H1 (cell line): Measurements from ENCODE around the gene ZNF646. TPM values are rescaled to one million over a fixed set of nuclear protein-coding genes. Genes with fewer than 3 reads are reported as not detected.
A peak's percentile ranks its signal among the peaks of the same experiment; 100 is the strongest.

Source experiments
- CTCF ChIA-PET: fragments of 300-600 bp; sonication (Branson Sonifier 250); formaldehyde crosslinking; loops from one replicate; lab custom pipeline; 2021; ENCODE audit not compliant: partially characterized antibody; lab: Charles Lee
- POLR2A ChIA-PET: fragments of 300-600 bp; sonication (Branson Sonifier 250); formaldehyde crosslinking; loops from one replicate; lab custom pipeline; 2021; ENCODE audit warnings: inconsistent platforms; ENCODE audit not compliant: partially characterized antibody; lab: Charles Lee
- DNase-seq, 2 experiments: peaks; one replicate each; pipeline versions ENCODE4 v3.0.0 to v3.0.0-alpha.2; 2010 to 2022; ENCODE audit warnings: low spot score in 2 of 2, low read depth in 1 of 2, mixed read lengths in 1 of 2
- FAIRE-seq: peaks from 2 replicates; lab custom pipeline; 2011; peaks lifted over from hg19 to GRCh38; lab: Jason Lieb, UNC
- H2AFZ ChIP-seq: 2 replicates; pipeline ENCODE4 v1.8.1; 2012; ENCODE audit warnings: low read length, inconsistent platforms
- H2AK5ac ChIP-seq: 2 replicates; pipeline ENCODE4 v1.6.1; 2013; ENCODE audit warnings: low read depth, low read length
- H2BK120ac ChIP-seq: replicated peaks from 2 replicates; pipeline ENCODE3; 2013; ENCODE audit warnings: low read depth, low read length, inconsistent platforms
- H2BK12ac ChIP-seq: 2 replicates; pipeline ENCODE4 v1.6.1; 2013; ENCODE audit warnings: low read depth, low read length
- H2BK15ac ChIP-seq: 2 replicates; pipeline ENCODE4 v1.6.1; 2013; ENCODE audit warnings: low read length
- H2BK20ac ChIP-seq: 2 replicates; pipeline ENCODE4 v1.6.1; 2013; ENCODE audit warnings: low read length
- H2BK5ac ChIP-seq: 2 replicates; pipeline ENCODE4 v1.6.1; 2013; ENCODE audit warnings: low read depth, low read length
- H3K14ac ChIP-seq: 2 replicates; pipeline ENCODE4 v1.6.1; 2013; ENCODE audit warnings: inconsistent platforms; ENCODE audit not compliant: insufficient read length
- H3K18ac ChIP-seq: 2 replicates; pipeline ENCODE4 v1.6.1; 2013; ENCODE audit warnings: low read length; ENCODE audit errors: extremely low read depth
- H3K23ac ChIP-seq: 2 replicates; pipeline ENCODE4 v1.6.1; 2013; ENCODE audit warnings: inconsistent platforms; ENCODE audit not compliant: insufficient read length
- H3K23me2 ChIP-seq: 2 replicates; pipeline ENCODE4 v1.6.1; 2013; ENCODE audit warnings: low read depth, low read length
- H3K27ac ChIP-seq: 2 replicates; pipeline ENCODE4 v1.6.1; 2011; ENCODE audit warnings: low read depth, low read length, inconsistent platforms
- H3K27me3 ChIP-seq, 4 experiments: replicated peaks in 1 of 4; 1 replicate in 1 of 4; 2 replicates in 3 of 4; pipeline versions ENCODE4 v1.6.1 to v1.8.1; 2011 to 2013; ENCODE audit warnings: low read length in 3 of 4, mild to moderate bottlenecking in 3 of 4, inconsistent platforms in 2 of 4, mixed read lengths in 2 of 4, moderate library complexity in 1 of 4; ENCODE audit not compliant: control insufficient read depth in 3 of 4, insufficient read depth in 3 of 4; ENCODE audit errors: extremely low read depth in 1 of 4
- H3K36me3 ChIP-seq, 4 experiments: 2 replicates each; pipeline versions ENCODE4 v1.6.1 to v1.8.1; 2011 to 2013; ENCODE audit warnings: mild to moderate bottlenecking in 4 of 4, low read length in 3 of 4, moderate library complexity in 2 of 4, control low read depth in 1 of 4, inconsistent platforms in 1 of 4; ENCODE audit not compliant: insufficient read depth in 4 of 4, control insufficient read depth in 2 of 4
- H3K4ac ChIP-seq: replicated peaks from 2 replicates; pipeline ENCODE3; 2013; ENCODE audit warnings: low read length, low read depth, mixed read lengths, inconsistent platforms; ENCODE audit not compliant: insufficient read length
- H3K4me1 ChIP-seq, 4 experiments: replicated peaks in 1 of 4; 1 replicate in 1 of 4; 2 replicates in 3 of 4; pipeline versions ENCODE4 v1.6.1 to v1.8.1; 2011 to 2013; ENCODE audit warnings: low read length in 3 of 4, inconsistent platforms in 2 of 4, mixed read lengths in 1 of 4; ENCODE audit not compliant: insufficient read depth in 4 of 4, control insufficient read depth in 3 of 4
- H3K4me2 ChIP-seq, 2 experiments: 2 replicates each; pipeline versions ENCODE4 v1.6.1 to v1.8.1; 2011 to 2013; ENCODE audit warnings: low read depth in 2 of 2, low read length in 2 of 2, control low read depth in 1 of 2, inconsistent platforms in 1 of 2, mild to moderate bottlenecking in 1 of 2; ENCODE audit not compliant: insufficient read depth in 1 of 2
- H3K4me3 ChIP-seq, 4 experiments: fragments of 200-600, 300-600 bp in 1 of 4; sonication (generic), shearing (Covaris generic), sonication (Bioruptor Twin) in 1 of 4; 2 replicates each; pipeline versions ENCODE4 v1.5.1 to v1.8.1; 2011 to 2016; ENCODE audit warnings: low read length in 4 of 4, low read depth in 3 of 4, control low read depth in 2 of 4, inconsistent platforms in 2 of 4, mild to moderate bottlenecking in 2 of 4, mixed read lengths in 1 of 4, moderate library complexity in 1 of 4; ENCODE audit not compliant: insufficient read depth in 2 of 4; ENCODE audit errors: extremely low read depth in 1 of 4
- H3K56ac ChIP-seq: replicated peaks from 2 replicates; pipeline ENCODE3; 2013; ENCODE audit warnings: low read depth, mild to moderate bottlenecking, mixed read lengths, low read length, inconsistent platforms; ENCODE audit not compliant: insufficient read length
- H3K79me1 ChIP-seq: 2 replicates; pipeline ENCODE4 v1.6.1; 2013; ENCODE audit warnings: low read depth, low read length, control low read depth
- H3K79me2 ChIP-seq, 2 experiments: 2 replicates each; pipeline versions ENCODE4 v1.6.1 to v1.8.1; 2012 to 2013; ENCODE audit warnings: low read length in 2 of 2, mild to moderate bottlenecking in 2 of 2, inconsistent platforms in 1 of 2; ENCODE audit not compliant: insufficient read depth in 2 of 2, control insufficient read depth in 1 of 2
- H3K9ac ChIP-seq, 4 experiments: replicated peaks in 1 of 4; 1 replicate in 1 of 4; 2 replicates in 3 of 4; pipeline versions ENCODE4 v1.6.1 to v1.8.1; 2011 to 2013; ENCODE audit warnings: low read depth in 3 of 4, low read length in 3 of 4, control low read depth in 2 of 4, mild to moderate bottlenecking in 2 of 4, moderate library complexity in 2 of 4, inconsistent platforms in 1 of 4; ENCODE audit errors: extremely low read depth in 1 of 4
- H3K9me3 ChIP-seq, 2 experiments: 2 replicates each; pipeline versions ENCODE4 v1.6.1 to v1.8.1; 2012 to 2013; ENCODE audit warnings: mild to moderate bottlenecking in 2 of 2, moderate library complexity in 2 of 2, control low read depth in 1 of 2, inconsistent platforms in 1 of 2, low read depth in 1 of 2, low read length in 1 of 2, mixed read lengths in 1 of 2; ENCODE audit not compliant: insufficient read depth in 2 of 2
- H4K20me1 ChIP-seq, 2 experiments: replicated peaks in 1 of 2; 2 replicates each; pipeline versions ENCODE3 to v1.8.1; 2011 to 2013; ENCODE audit warnings: inconsistent platforms in 2 of 2, low read length in 2 of 2, mild to moderate bottlenecking in 1 of 2; ENCODE audit not compliant: insufficient read depth in 2 of 2, control insufficient read depth in 1 of 2
- H4K5ac ChIP-seq: 2 replicates; pipeline ENCODE4 v1.6.1; 2013; ENCODE audit warnings: low read length, low read depth, mixed read lengths, inconsistent platforms; ENCODE audit not compliant: insufficient read length
- H4K8ac ChIP-seq: 2 replicates; pipeline ENCODE4 v1.8.0; 2013; ENCODE audit warnings: mild to moderate bottlenecking, moderate library complexity, low read length, inconsistent platforms; ENCODE audit not compliant: insufficient read depth; ENCODE audit errors: extremely low read depth
- H4K91ac ChIP-seq: replicated peaks from 2 replicates; pipeline ENCODE3; 2013; ENCODE audit warnings: low read length, mixed read lengths, inconsistent platforms; ENCODE audit not compliant: insufficient read length
- USF2 ChIP-seq: IDR thresholded peaks from 2 replicates; pipeline ENCODE4 v1.6.1; 2011; ENCODE audit warnings: low read length, improper control_type of control experiment
- WGBS, 2 experiments: shearing (Covaris generic) in 1 of 2; methylation state at CpG; one replicate each; pipeline versions ENCODE4 v1.1.6 to v1.1.7; 2013 to 2015; ENCODE audit warnings: low lambda C conversion rate in 2 of 2, mixed read lengths in 2 of 2, inconsistent platforms in 1 of 2, low coverage in 1 of 2, missing lambda C conversion rate in 1 of 2; ENCODE audit not compliant: insufficient replicate concordance in 2 of 2, insufficient coverage in 1 of 2, insufficient read length in 1 of 2; ENCODE audit errors: extremely low coverage in 1 of 2, missing lambda C conversion rate in 1 of 2; 5-methylcytosine and 5-hydroxymethylcytosine counted together
- polyA plus RNA-seq, 7 experiments: library from polyadenylated mRNA; depleted of rRNA in 3 of 7; stranded (reverse) in 5 of 7; unstranded in 2 of 7; fragments of >200 nt in 5 of 7; fragments of 200-250 nt in 2 of 7; gene quantifications; 1 replicate in 5 of 7; 2 replicates in 1 of 7; 4 replicates in 1 of 7; pipeline versions ENCODE4 v1.2.1 to v1.2.3, GENCODE V29; 2011 to 2013; ENCODE audit warnings: missing spikeins in 2 of 7, mixed read lengths in 2 of 7
- total RNA-seq: library from RNA; stranded (reverse); fragmentation: NEBNext Ultra II Directional; extraction: Animal tissue kit (Norgen Biotek cat#: 25700); gene quantifications from 2 replicates; pipeline ENCODE4 v1.2.1, GENCODE V29; 2021

Gene ZNF646
- total and polyA plus RNA-seq, 2 of the 8 experiments (the other 6 are each of a cell fraction or from before 2014, with no cell fraction given), result 6.5 to 25.0 TPM

- H3K9me3 ChIP-seq, result no peaks in the 10 kb centered on the region
- no peak overlapping the region for H3K14ac ChIP-seq
- 0 out of 4 replicates have a peak overlapping the region, but pooled peaks of 1 of the 2 experiments have one; percentile 2 for H3K4me2 ChIP-seq
- no peak overlapping the region for H2BK15ac ChIP-seq
- H3K23ac ChIP-seq, result no peak overlapping the region
- H2BK20ac ChIP-seq, result no peak overlapping the region
- no peak overlapping the region for H4K91ac ChIP-seq
- H3K36me3 ChIP-seq, result peaks cover 14 to 27% (median 19%) of the 10 kb centered on the region in 4 experiments
- FAIRE-seq, result no peak
- H3K9ac ChIP-seq, result no peak overlapping the region
- no peak for DNase-seq
- H3K79me2 ChIP-seq, result peaks cover 0 to 19% of the 10 kb centered on the region in 2 experiments; a peak in 2 of 4 replicates
- TF ChIP-seq USF2, result no peak
- TF ChIP-seq, all 59 proteins: peak for 0
- Histone ChIP-seq H3K27ac (no peak overlapping the region; the same call in 1 of the 2 replicates), H3K18ac (no peak overlapping the region), H3K23me2 (peaks cover 16% of the 10 kb centered on the region), H2BK5ac (no peak overlapping the region; the same call in 1 of the 2 replicates), H3K4me1 (peaks cover 0 to 39% (median 32%) of the 10 kb centered on the region in 4 experiments; a peak in 6 of 7 replicates), H3K56ac (no peak overlapping the region), H3K4ac (no peak overlapping the region), H4K5ac (no peak overlapping the region), H2BK12ac (no peak overlapping the region), H4K8ac (no peak overlapping the region; the same call in 1 of the 2 replicates), H4K20me1 (peaks cover 6 to 7% of the 10 kb centered on the region in 2 experiments), H2BK120ac (no peak overlapping the region), H3K79me1 (peaks cover 9% of the 10 kb centered on the region), H2AK5ac (no peak overlapping the region), H3K27me3 (no peaks in the 10 kb centered on the region), H3K4me3 (no peak overlapping the region), H2AFZ (no peak overlapping the region)
- POLR2A ChIA-PET, result interaction anchor here (0.6 to 34.9 kb wide), 9 partner anchors 4 to 71 kb away, joined by 3 to 713 read pairs (median 4); partner anchors contain the start of genes BCKDK, FUS, KAT8 and PRSS36
- 96% methylated on average over 5 of the region's 5 CpGs; no CpG with 5 or more reads in 1 of the 2 experiments for whole genome bisulfite sequencing, 2 experiments
- CTCF ChIA-PET, result interaction anchor here (1.1 to 1.3 kb wide), 2 partner anchors 29 to 39 kb away, joined by 3 read pairs; no protein-coding TSS in a partner anchor
Observed at GRCh38 chr16:31131841-31132271, 57.6 kb downstream of the ZNF646 start.
